Naive B cell (primary cell): Measurements from ENCODE around the gene RUNDC3A. TPM values are rescaled to one million over a fixed set of nuclear protein-coding genes. Genes with fewer than 3 reads are reported as not detected.

Source experiments
- ATAC-seq, 2 donors: fragments of 150-1000 bp; cut with Tn5 transposase; 2 replicates each; pipeline ENCODE4 v1.10.0; 2021; ENCODE audit warnings: low read depth in 2 of 2, mild to moderate bottlenecking in 2 of 2, moderate library complexity in 2 of 2
- DNase-seq: peaks from one replicate; pipeline ENCODE4 v3.0.0; 2022
- H3K27ac Mint-ChIP-seq, 6 donors: one replicate each; pipeline ENCODE4 v1.8.0; 2020 to 2022; ENCODE audit warnings: mild to moderate bottlenecking in 6 of 6, mixed read lengths in 6 of 6, moderate library complexity in 5 of 6, inconsistent platforms in 2 of 6
- H3K27me3 Mint-ChIP-seq, 3 donors: one replicate each; pipeline ENCODE4 v1.8.0; 2021 to 2022; ENCODE audit warnings: mixed read lengths in 3 of 3, mild to moderate bottlenecking in 1 of 3
- H3K36me3 Mint-ChIP-seq, 2 donors: one replicate each; pipeline ENCODE4 v1.8.0; 2020 to 2022; ENCODE audit warnings: mixed read lengths in 2 of 2, inconsistent platforms in 1 of 2, mild to moderate bottlenecking in 1 of 2
- H3K4me1 Mint-ChIP-seq, 3 donors: one replicate each; pipeline ENCODE4 v1.8.0; 2020 to 2022; ENCODE audit warnings: mixed read lengths in 3 of 3, inconsistent platforms in 1 of 3, mild to moderate bottlenecking in 1 of 3, moderate library complexity in 1 of 3
- H3K4me3 Mint-ChIP-seq, 8 donors: one replicate each; pipeline ENCODE4 v1.8.0; 2020 to 2022; ENCODE audit warnings: mild to moderate bottlenecking in 8 of 8, mixed read lengths in 8 of 8, moderate library complexity in 8 of 8, inconsistent platforms in 2 of 8
- H3K9me3 Mint-ChIP-seq, 7 donors: one replicate each; pipeline ENCODE4 v1.8.0; 2020 to 2022; ENCODE audit warnings: mixed read lengths in 7 of 7, mild to moderate bottlenecking in 5 of 7, inconsistent platforms in 2 of 7, moderate library complexity in 1 of 7
- polyA plus RNA-seq, 6 donors: library from polyadenylated mRNA; unstranded; fragments of 300-500 nt; fragmentation: Illumina TruSeq; gene quantifications; one replicate each; pipeline ENCODE4 v1.2.3, GENCODE V29; 2021; ENCODE audit warnings: low read depth in 6 of 6

Gene RUNDC3A
- polyA plus RNA-seq, 6 donors from 2014 or later = 0.13 to 0.16 TPM; not detected in 4

DNA sequence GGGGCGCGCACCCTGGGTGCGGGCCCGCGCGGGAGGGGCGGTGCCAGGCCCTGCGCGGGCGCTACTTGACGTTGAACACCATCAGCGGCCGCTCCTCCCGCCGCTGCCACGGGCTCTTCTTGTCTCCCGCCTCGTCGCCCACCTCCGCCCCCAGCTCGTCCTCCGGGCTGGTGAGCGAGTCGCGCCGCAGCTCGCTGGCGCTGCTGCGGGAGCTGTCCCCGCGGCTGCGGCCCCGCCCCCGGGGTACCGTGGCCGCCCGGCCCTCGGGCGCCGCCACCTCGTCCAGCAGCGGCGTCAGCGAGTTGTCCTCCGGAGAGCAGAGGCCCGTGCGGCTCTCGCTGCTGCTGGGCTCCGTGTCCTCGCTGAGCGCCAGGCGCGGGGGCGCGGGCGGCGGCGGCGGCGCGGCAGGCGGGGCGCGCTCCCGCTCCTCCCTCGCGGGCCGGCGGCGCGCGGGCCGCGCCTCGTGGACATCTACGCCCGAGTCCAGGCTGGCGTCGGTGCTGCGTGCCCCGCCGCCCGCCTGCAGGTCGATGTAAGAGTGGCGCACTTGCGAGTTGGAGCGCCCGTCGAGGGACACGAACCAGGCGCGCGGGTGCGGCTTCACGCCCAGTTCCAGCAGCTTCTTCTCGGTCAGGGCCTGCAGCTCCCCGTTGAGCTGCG, 45.4 kb downstream of the RUNDC3A start:
- peaks cover 16 to 27% (median 23%) of the 10 kb centered on the region in 3 donors for H3K4me1 Mint-ChIP-seq
- peak; percentile 13 to 19 for ATAC-seq
- no peak overlapping the region for H3K27ac Mint-ChIP-seq
- DNase-seq = no peak
- H3K9me3 Mint-ChIP-seq = no peaks in the 10 kb centered on the region
- H3K36me3 Mint-ChIP-seq = no peaks in the 10 kb centered on the region
- peaks cover 0 to 13% (median 0%) of the 10 kb centered on the region in 3 donors for H3K27me3 Mint-ChIP-seq
- peak overlapping the region in 7 of 8 donors; percentile 47 to 77 (median 59) for H3K4me3 Mint-ChIP-seq

DNA sequence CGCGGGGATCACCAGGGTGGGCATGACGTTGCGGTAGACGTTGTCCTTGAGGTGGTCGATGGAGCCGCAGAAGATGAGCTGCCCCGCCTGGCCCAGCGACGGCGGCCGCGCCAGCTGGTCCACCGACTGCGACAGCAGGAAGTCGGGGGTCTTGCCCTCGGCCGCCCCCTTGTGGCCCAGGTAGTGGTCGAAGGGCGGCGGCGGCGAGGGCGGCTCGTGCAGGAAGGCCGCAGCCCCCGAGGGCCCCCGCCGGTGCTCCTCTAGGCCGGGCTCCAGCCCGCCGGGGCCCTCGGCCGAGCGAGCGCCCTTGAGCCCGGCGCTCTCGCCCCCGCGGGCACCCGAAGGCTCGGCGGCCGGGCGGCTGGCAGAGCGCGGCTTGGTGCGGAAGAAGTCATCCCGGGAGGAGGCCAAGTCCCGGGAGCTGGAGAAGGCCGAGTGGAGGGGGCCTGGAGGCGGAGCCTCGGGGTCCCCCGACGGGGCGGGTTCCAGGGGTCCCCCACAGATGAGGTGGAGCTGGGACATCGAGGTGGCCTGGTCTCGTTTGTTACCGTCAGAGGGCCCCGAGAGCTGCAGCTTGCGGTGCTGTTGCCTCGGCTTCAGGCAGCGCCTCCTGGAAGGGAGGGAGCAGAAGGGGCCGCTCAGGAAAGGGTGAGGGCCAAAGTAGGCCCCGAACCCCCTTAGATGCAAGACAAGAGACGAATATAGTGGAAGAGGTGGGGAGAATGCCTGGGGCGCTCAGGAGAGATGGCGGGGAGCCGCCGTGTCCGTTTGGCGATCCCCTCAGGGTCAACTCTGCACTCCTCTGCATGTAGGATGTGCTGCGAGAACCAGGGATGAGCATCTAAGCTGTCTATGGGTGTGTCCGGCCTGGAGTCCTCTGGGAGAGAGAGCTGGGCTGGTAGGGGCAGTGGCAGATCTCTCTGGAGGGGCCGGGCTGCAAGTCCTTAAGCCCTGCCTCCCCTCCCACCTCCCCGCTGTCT, 46.5 kb downstream of the RUNDC3A start:
- ATAC-seq (peak; percentile 36 to 50), DNase-seq (peak; percentile 60)
- H3K27ac Mint-ChIP-seq = peak overlapping the region in 1 of 6 donors; percentile 65
- no peaks in the 10 kb centered on the region for H3K9me3 Mint-ChIP-seq
- H3K27me3 Mint-ChIP-seq = peaks cover 0 to 13% (median 0%) of the 10 kb centered on the region in 3 donors
- no peaks in the 10 kb centered on the region for H3K36me3 Mint-ChIP-seq
- peaks cover 14 to 26% (median 21%) of the 10 kb centered on the region in 3 donors for H3K4me1 Mint-ChIP-seq
- peak overlapping the region; percentile 51 to 86 (median 70) for H3K4me3 Mint-ChIP-seq

- Mint-ChIP-seq H3K27me3 (peaks cover 0 to 18% (median under 1%) of the 10 kb centered on the region in 3 donors), H3K4me3 (peak overlapping the region in 3 of 8 donors; percentile 41 to 68 (median 56))
- no peak for DNase-seq
Measured at GRCh38 chr17:44355642-44356099, 47.3 kb downstream of the RUNDC3A start.

GRCh38 chr17:44356241-44356640, 47.8 kb downstream of the RUNDC3A start:
- DNase-seq = no peak
- H3K27ac Mint-ChIP-seq = no peak overlapping the region
- peaks cover 0 to 22% (median 6%) of the 10 kb centered on the region in 3 donors for H3K27me3 Mint-ChIP-seq
- H3K4me3 Mint-ChIP-seq = peak overlapping the region in 1 of 8 donors; percentile 2
- H3K4me1 Mint-ChIP-seq = peaks cover 10 to 19% (median 16%) of the 10 kb centered on the region in 3 donors
- no peaks in the 10 kb centered on the region for H3K9me3 Mint-ChIP-seq
- H3K36me3 Mint-ChIP-seq = no peaks in the 10 kb centered on the region
- ATAC-seq = no peak

More at GRCh38 chr17:44355642-44356099, 47.3 kb downstream of the RUNDC3A start:
- no peak overlapping the region for H3K27ac Mint-ChIP-seq
- no peaks in the 10 kb centered on the region for H3K36me3 Mint-ChIP-seq
- peaks cover 10 to 20% (median 18%) of the 10 kb centered on the region in 3 donors for H3K4me1 Mint-ChIP-seq
- ATAC-seq = no peak
- H3K9me3 Mint-ChIP-seq = no peaks in the 10 kb centered on the region

DNA sequence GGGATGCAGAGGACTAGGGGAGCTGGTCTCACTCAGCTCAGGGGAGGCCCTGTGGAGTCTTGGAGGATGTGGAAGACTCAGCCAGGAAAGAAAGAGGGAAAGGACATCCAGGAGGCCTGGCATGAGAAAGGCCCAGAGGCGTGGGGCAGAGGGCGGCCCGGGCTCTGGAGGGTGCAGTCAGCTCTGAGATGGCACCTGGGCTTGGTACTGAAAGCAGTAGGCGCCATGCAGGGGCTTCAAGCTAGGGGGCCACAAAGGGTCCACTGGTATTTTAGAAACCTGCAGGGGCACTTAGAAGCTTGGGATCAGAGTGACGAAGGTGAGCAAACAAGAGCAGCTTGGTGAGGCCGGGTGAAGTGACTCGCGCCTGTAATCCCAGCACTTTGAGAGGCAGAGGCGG, 49.7 kb downstream of the RUNDC3A start:
- Mint-ChIP-seq H3K36me3 (no peaks in the 10 kb centered on the region), H3K27me3 (peaks cover 0 to 34% (median 15%) of the 10 kb centered on the region in 3 donors), H3K4me3 (peak overlapping the region in 1 of 8 donors; percentile 23), H3K9me3 (no peaks in the 10 kb centered on the region), H3K4me1 (peaks cover 11 to 16% (median 12%) of the 10 kb centered on the region in 3 donors), H3K27ac (no peak overlapping the region)
- no peak for DNase-seq
- ATAC-seq = no peak

DNA sequence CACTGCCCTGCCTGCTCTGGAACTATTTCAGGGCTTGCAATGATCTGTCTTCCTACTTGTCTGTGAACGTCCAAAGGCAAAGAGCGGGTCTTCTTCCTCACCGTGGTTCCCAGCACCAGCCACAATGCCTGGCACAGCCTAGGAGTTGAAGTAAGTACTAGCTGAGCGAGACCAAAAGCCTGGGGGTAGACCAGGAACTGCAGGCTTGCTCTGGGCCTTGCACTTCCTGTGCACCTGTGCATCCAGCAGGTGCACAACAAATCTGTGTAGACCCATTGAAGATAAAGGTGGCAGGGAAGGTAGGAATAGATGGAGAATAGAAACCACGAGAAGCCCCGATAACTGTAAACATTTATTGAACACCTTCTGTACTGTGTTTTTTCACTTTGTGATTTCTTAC, 50.6 kb downstream of the RUNDC3A start:
- DNase-seq (no peak), ATAC-seq (no peak)
- Mint-ChIP-seq H3K36me3 (no peaks in the 10 kb centered on the region), H3K4me3 (no peak overlapping the region), H3K4me1 (peaks cover 10 to 17% (median 11%) of the 10 kb centered on the region in 3 donors), H3K27me3 (peaks cover 0 to 33% (median 15%) of the 10 kb centered on the region in 3 donors), H3K27ac (peak overlapping the region in 1 of 6 donors; percentile 11), H3K9me3 (no peaks in the 10 kb centered on the region)

- ATAC-seq (no peak), DNase-seq (no peak)
- no peaks in the 10 kb centered on the region for H3K36me3 Mint-ChIP-seq
- peaks cover 10 to 21% (median 11%) of the 10 kb centered on the region in 3 donors for H3K4me1 Mint-ChIP-seq
- peak overlapping the region in 1 of 6 donors; percentile 35 for H3K27ac Mint-ChIP-seq
- H3K9me3 Mint-ChIP-seq = no peaks in the 10 kb centered on the region
- peak overlapping the region in 1 of 8 donors; percentile 73 for H3K4me3 Mint-ChIP-seq
- peaks cover 0 to 33% (median 15%) of the 10 kb centered on the region in 3 donors for H3K27me3 Mint-ChIP-seq
Measured at GRCh38 chr17:44359458-44360143, 51.2 kb downstream of the RUNDC3A start.

DNA sequence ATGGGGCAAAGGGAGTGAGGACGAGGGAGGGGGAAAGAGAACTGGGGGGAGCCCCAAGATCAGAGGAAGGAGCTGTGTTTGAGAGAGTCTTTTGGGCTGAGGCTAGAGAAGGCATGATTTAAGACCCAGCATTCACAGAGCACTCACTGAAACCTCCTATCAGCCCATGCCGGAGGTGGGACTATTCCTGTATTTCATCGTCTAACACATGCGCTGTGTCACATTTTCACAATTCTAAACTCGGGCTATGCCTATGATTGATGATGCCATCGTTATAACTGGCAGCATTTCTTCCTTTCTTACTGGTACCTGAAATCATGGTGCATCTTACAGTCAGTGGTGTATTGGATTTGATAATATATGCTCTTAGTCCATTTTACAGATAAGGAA, 51.7 kb downstream of the RUNDC3A start:
- Mint-ChIP-seq H3K4me3 (peak overlapping the region in 1 of 8 donors; percentile 73), H3K36me3 (no peaks in the 10 kb centered on the region)
- no peak for ATAC-seq

GRCh38 chr17:44360826-44361225, 52.4 kb downstream of the RUNDC3A start:
- Mint-ChIP-seq H3K4me1 (peaks cover 10 to 21% (median 11%) of the 10 kb centered on the region in 3 donors), H3K4me3 (no peak overlapping the region), H3K27ac (no peak overlapping the region), H3K27me3 (peaks cover 9 to 39% (median 26%) of the 10 kb centered on the region in 3 donors), H3K36me3 (no peaks in the 10 kb centered on the region), H3K9me3 (no peaks in the 10 kb centered on the region)
- no peak for DNase-seq
- ATAC-seq = no peak

More for the DNA sequence above, 51.7 kb downstream of the RUNDC3A start:
- DNase-seq = no peak
- peaks cover 10 to 23% (median 11%) of the 10 kb centered on the region in 3 donors for H3K4me1 Mint-ChIP-seq
- no peaks in the 10 kb centered on the region for H3K9me3 Mint-ChIP-seq
- H3K27ac Mint-ChIP-seq = no peak overlapping the region
- H3K27me3 Mint-ChIP-seq = peaks cover 2 to 38% (median 19%) of the 10 kb centered on the region in 3 donors

DNA sequence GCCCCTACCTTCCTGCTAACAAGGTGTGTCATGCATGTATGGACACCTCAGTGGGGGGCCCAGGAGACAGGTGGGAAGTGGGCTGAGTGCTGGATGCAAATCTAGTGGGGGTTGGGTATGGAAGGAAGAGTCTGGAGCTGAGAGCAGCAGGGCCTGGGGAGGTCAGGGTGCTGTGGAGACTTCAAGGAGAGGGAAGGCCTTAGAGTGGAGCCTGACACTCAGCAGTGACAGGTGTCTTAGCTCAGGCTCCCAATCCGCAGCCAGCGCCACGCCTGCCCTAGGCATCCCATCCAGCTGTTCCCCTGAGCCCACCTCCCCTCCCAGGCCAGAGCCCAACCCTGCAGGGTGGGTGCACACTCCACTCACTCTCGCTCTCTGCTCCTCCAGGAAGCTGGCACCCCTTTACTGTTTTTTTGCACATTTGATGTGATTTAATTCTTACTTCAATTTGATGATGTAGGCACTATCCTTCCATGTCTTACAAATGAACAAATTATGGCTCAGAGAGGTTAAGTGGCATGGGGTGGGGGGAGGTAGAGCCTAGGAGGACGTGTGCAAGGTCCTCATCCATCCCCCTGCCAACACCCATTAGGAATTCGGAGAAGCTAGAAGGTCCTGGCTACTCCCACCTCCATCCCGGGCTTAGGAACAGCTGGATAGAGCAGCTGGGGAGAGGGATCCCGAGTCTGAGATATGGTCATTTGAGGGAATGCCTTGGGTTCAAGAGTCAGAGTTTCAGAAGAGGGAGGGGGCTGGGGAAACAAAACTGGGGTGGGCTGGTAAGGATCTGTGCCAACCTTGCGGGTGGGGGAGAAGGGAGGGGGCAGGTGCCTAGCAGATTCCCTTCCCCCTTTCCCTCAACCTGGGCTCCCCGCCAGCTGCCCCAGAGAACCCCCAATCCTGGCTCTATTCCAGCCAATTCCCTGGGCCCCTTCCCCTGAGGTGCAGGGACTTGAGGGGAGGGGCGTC, 53.2 kb downstream of the RUNDC3A start:
- ATAC-seq = no peak
- Mint-ChIP-seq H3K36me3 (no peaks in the 10 kb centered on the region), H3K9me3 (no peaks in the 10 kb centered on the region), H3K27me3 (peaks cover 17 to 46% (median 34%) of the 10 kb centered on the region in 3 donors), H3K27ac (no peak overlapping the region), H3K4me1 (peaks cover 10 to 21% (median 11%) of the 10 kb centered on the region in 3 donors), H3K4me3 (peak overlapping the region in 5 of 8 donors; percentile 29 to 70 (median 48))
- no peak for DNase-seq

DNA sequence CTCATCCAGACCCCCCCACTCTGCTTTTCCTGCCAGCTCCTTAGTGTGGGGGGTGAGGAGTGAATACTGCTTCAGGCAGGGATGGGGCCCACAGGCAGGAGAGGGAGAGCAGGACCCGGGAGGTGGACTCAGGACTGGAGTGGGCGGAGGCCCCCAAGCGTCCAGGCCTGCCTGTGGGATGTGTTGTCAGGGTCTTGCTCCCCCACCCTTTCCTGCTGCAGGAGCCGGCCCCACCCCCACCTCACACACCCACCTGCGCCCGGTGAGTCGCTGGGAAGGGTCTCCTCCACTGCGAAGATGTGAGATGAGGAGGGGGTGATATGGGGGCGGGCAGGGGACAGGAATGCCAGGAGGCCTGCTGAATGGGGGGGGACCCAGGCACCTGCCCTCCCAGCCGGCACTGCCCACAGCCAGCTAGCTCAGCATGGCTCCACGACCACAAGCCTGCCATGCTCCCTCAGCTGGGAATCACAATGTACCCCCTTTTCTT, 54.1 kb downstream of the RUNDC3A start:
- Mint-ChIP-seq H3K27me3 (peaks cover 24 to 55% (median 43%) of the 10 kb centered on the region in 3 donors), H3K4me1 (peaks cover 10 to 21% (median 11%) of the 10 kb centered on the region in 3 donors), H3K36me3 (no peaks in the 10 kb centered on the region), H3K9me3 (no peaks in the 10 kb centered on the region), H3K27ac (no peak overlapping the region), H3K4me3 (peak overlapping the region in 5 of 8 donors; percentile 21 to 77 (median 74))
- DNase-seq (no peak), ATAC-seq (no peak)
